HL-60/S4 (cell line): Measurements from ENCODE around the gene WDCP.
"Not testable (repeated sequence)": the region's sequence is repeated elsewhere in the genome, so short reads cannot be mapped to it uniquely, and the experiment has no call there.

Experiments
- in situ Hi-C: fragments of 300-500 bp; cut with MboI; formaldehyde crosslinking; loops from 2 replicates; pipeline ENCODE4 v1.14.3; 2022; ENCODE audit warnings: low sequenced_read_pairs

The WDCP gene

GRCh38 chr2:24065341-24065740 lies 18.1 kb upstream of the WDCP start:
- in situ Hi-C loops, result no loop called here

GRCh38 chr2:24058564-24059271 lies 11.5 kb upstream of the WDCP start:
- in situ Hi-C loops, result no loop called here

GRCh38 chr2:24055750-24056149 lies 8.6 kb upstream of the WDCP start:
- in situ Hi-C loops, result no loop called here

- in situ Hi-C loops, result no loop called here
Measured at GRCh38 chr2:24054366-24055010, 7.3 kb upstream of the WDCP start.

GRCh38 chr2:24052951-24053350 lies 5.8 kb upstream of the WDCP start:
- in situ Hi-C loops, result no loop called here

- in situ Hi-C loops, result no loop called here
Measured at GRCh38 chr2:24051833-24052232, 4.6 kb upstream of the WDCP start.

- in situ Hi-C loops, result no loop called here
Measured at GRCh38 chr2:24050041-24050979, 3.1 kb upstream of the WDCP start.

- in situ Hi-C loops, result no loop called here
Measured at GRCh38 chr2:24049485-24050021, 2.4 kb upstream of the WDCP start, which contains the start of gene FKBP1B. FKBP1B (plus strand) TSS chr2:24049741; CDS start chr2:24049850, 109 bp downstream.

- in situ Hi-C loops, result no loop called here
Measured at GRCh38 chr2:24048769-24049484, 1.7 kb upstream of the WDCP start.

- in situ Hi-C loops, result no loop called here
Measured at GRCh38 chr2:24047703-24048033, 477 bp upstream of the WDCP start.

- in situ Hi-C loops, result no loop called here
Measured at GRCh38 chr2:24046599-24046929, 627 bp downstream of the WDCP start.

- in situ Hi-C loops, result no loop called here
Measured at GRCh38 chr2:24045511-24046508, 1.4 kb downstream of the WDCP start.

- in situ Hi-C loops, result not testable (repeated sequence)
Measured at GRCh38 chr2:24043133-24043532, 4.1 kb downstream of the WDCP start.

GRCh38 chr2:24040511-24040910 lies 6.7 kb downstream of the WDCP start:
- in situ Hi-C loops, result no loop called here

- in situ Hi-C loops, result no loop called here
Measured at GRCh38 chr2:24038786-24039499, 8.2 kb downstream of the WDCP start.

- in situ Hi-C loops, result no loop called here
Measured at GRCh38 chr2:24026233-24026632, 21.0 kb downstream of the WDCP start.

GRCh38 chr2:24024996-24025663 lies 22.1 kb downstream of the WDCP start:
- in situ Hi-C loops, result no loop called here

- in situ Hi-C loops, result no loop called here
Measured at GRCh38 chr2:24024018-24024417, 23.2 kb downstream of the WDCP start.
